HG02610 (cell line): Measurements from ENCODE around the gene ABRAXAS1.
"Not testable (repeated sequence)": the region's sequence is repeated elsewhere in the genome, so short reads cannot be mapped to it uniquely, and the experiment has no call there.

ENCODE experiments used
- ATAC-seq: cut with Tn5 transposase; IDR thresholded peaks from one replicate; pipeline ENCODE4 v1.9.1; 2021; ENCODE audit warnings: mild to moderate bottlenecking, moderate library complexity; ENCODE audit not compliant: unreplicated experiment

The ABRAXAS1 gene

GRCh38 chr4:83484500-83485461 lies at the start of gene ABRAXAS1:
ABRAXAS1 (minus strand) TSS chr4:83485100; CDS start chr4:83485072, 28 bp downstream.
- ATAC-seq, result peak; percentile 98

- no peak for ATAC-seq
Observed at GRCh38 chr4:83527671-83528070, 42.8 kb upstream of the ABRAXAS1 start.

DNA sequence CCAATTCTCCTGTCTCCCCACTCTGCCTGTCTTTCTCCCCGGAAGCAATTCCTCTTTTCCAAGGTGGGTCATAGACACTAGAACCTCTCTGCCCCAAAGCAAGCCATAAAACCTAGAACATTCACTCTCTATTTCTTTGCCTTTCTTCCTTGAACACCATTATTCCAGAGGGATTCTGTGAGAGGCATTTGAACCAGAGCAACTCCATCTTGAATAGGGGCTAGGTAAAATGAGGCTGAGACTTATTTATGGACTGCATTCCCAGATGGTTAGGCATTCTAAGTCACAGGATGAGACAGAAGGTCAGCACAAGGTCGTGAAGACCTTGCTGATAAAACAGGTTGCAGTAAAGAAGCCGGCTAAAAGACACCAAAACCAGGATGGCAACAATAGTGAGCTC lies 37.3 kb upstream of the ABRAXAS1 start:
- ATAC-seq, result no peak

DNA sequence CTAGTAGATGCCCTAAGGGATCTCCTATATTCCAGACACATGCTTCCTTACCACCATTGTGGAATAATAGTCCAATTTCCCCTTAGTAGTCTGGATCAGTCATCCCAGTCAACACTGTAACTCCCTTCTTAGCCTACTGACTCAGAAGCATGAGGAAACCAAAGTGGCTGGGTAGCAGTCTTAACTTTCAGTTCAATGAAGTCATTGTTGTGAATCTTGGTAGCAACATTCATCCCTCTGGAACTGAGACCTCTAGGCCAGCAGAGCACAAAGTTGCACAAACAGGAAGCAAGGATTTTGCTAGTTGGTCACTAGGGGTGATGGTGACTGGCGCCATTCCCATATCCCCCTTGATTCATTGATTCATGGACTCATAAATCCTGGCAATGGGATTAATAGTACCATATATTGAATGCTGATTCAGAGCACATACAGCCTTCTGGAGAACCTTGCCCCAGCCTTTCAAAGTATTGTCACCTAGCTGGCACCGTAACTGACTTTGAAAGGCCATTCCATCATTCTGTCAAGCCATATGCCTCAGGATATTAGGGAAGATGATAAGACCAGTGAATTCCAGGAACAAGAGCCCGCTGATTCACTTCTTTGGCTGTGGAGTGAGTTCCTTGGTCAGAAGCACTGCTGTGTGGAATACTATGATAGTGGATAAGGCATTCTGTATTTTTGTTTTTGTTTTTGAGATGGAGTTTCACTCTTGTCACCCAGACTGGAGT lies 31.3 kb upstream of the ABRAXAS1 start:
- ATAC-seq, result no peak

DNA sequence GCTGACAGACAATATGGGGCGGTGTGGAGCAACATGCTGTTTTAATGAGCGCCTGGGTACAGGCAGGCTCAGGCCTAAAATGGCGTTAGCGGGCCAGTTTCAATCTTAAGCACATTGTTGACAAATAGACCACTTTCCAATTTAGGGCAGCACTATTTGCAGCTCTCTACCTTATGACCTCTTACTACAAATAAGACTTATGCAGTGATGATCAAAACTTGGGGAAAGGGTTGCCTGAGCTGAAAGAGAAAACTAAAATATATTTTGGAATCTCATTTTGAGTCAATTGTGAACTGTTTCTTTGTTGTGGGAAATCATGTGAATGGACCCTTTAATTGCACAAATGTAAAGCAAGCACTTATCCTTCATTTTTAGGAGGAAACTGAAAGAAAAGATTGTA lies 25.5 kb upstream of the ABRAXAS1 start:
- ATAC-seq, result peak; percentile 68

DNA sequence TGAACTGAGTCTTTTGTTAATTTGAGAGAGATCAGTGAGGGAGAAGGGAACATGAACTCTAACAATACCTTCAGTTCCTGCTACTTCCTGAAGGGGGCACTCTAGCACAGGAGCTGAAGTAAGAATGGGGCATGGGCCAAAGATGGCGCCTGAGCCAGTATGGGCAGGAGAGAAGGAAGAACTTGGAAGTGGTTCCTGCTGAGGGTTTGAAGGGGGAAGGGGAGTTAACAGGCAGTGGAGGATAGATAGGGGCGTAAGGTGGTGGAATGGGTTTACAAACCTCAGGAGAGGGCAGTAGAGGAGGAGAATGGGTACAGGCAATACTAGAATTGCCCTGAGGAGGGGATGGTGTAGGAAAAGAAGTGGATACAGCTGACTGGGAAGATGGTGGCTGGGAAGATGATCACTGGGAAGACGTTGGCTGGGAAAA lies 24.3 kb upstream of the ABRAXAS1 start:
- peak; percentile 35 for ATAC-seq

DNA sequence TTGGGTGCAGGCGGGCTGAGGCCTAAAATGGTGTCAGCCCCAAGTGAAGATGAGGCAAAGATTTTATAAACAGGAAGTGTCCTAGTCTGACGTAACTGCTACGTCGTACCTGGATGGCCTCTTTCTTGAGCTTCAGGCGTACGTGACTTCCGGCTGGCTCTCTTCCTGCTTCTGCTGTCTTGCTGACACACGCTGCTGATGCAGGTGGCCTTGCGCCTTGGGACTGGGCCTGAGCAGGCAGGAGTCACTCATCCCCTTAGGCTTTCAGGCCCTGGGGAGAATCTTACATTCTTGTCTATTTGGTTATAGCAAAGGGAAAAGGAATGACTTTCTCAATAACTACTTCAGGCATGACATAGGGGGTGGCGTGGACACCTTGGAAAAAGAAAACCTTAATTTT lies 20.1 kb upstream of the ABRAXAS1 start:
- ATAC-seq, result no peak

- no peak for ATAC-seq
Observed at GRCh38 chr4:83504503-83504902, 19.6 kb upstream of the ABRAXAS1 start.

DNA sequence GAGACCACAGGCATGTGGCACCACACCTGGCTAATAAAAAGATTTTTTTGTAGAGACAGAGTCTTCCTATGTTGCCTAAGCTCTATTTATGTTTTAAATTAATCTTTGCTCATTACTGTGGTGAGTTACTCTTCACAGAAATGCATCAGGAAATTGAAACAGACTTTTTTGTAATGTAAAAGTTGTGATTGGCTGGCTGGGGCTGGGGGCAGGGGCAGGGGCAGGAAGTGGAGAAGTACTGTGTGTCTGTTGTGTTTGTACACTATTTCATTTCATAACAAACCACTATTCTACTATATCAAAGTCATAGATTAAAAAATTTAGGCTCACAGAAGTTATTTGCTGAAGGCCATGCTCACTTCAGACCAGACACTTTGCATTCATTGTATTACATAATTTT lies 19.1 kb upstream of the ABRAXAS1 start:
- ATAC-seq, result no peak

DNA sequence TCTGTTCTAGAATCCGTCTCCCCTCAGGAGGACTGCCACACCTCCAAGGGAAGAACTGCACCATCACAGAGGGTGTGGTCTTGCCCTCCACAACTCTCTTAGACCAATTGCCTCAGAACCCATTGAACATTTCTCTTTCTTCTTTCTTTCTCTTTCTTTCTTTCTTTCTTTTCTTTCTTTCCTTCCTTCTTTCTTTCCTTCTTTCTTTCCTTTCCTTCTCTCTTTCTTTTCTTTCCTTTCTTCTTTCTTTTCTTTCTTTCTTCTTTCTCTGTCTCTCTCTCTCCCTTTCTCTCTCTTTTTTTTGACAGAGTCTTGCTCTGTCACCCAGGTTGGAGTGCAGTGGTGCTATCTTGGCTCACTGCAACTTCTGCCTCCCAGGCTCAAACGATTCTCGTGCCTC lies 16.8 kb upstream of the ABRAXAS1 start:
- ATAC-seq, result not testable (repeated sequence)

- ATAC-seq, result no peak
Observed at GRCh38 chr4:83498187-83498586, 13.3 kb upstream of the ABRAXAS1 start.

- not testable (repeated sequence) for ATAC-seq
Observed at GRCh38 chr4:83496085-83496917, 11.4 kb upstream of the ABRAXAS1 start.

DNA sequence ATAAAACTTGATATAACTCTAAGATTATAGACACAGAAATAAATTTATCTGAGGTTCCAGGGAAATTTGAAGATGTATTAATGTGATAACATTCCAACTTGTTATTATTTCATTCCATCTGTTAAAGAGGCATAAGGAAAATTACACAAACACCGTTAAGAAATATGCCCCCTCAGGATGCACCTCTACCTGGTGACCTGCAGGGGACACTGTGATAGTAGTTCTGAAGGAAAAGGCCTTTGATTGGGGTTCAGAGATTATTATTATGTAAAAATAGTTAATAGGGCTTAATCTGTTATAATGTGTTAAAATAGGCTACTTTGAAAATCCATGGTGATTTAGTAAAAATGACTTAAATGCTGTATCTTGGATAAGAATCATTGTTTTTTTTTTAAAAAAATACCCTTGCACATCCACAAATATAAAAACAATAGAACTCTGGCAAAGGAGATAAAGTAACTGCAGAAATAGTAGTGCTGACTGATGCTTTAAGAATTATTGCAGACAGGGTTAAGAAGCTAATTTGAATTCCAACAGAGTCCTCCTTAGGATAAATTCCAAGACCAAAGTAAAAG lies 6.1 kb upstream of the ABRAXAS1 start:
- peak; percentile 84 for ATAC-seq

GRCh38 chr4:83489711-83490326 lies 4.9 kb upstream of the ABRAXAS1 start:
- no peak for ATAC-seq

DNA sequence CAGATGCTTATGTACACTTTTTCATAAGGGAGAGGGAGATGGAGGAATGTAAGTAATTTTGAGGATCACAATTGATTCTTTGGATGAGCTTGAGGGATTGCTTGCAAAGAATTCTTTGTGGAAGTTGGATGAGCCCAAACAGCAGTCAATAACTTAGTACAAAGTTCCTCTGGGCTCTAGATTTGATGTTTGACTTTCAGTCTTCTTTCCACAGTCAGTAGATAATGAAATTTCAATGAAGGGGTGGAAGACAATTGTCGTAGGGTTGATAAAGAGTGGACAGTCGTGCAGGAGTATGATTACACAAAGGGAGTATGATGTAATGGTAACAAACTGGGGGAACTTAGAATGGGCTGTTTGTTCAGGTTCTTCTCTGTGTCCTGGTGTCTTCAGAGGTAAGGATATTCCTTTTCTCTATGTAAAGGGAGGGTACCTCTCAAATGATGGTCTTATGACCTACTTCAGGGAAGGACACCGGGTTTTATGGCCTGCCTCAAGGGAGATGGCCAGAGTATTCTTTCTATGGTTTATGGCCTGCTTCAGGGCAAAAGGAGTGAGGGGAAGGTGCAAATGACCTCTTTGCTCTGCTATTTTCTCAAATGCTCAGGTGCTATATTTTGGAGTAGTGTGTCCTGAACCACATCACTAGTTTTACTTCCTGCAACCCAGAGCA lies 1.7 kb upstream of the ABRAXAS1 start:
- no peak for ATAC-seq

DNA sequence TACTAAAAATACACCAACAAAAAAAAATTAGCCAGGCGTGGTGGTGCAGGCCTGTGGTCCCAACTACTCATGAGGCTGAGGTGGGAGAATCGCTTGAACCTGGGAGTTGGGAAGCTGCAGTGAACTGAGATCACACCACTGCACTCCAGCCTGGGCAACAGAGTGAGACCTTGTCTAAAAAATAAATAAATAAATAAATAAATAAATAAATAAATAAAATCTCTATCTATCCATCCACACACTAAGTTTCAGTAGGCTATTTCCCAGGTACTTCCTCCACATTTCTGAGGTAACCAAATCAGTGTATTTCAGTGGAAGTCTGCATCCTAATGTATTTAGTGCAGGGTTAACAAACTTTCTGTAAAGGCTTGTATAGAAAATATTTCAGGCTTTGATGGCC lies 10.9 kb downstream of the ABRAXAS1 start:
- ATAC-seq, result no peak

DNA sequence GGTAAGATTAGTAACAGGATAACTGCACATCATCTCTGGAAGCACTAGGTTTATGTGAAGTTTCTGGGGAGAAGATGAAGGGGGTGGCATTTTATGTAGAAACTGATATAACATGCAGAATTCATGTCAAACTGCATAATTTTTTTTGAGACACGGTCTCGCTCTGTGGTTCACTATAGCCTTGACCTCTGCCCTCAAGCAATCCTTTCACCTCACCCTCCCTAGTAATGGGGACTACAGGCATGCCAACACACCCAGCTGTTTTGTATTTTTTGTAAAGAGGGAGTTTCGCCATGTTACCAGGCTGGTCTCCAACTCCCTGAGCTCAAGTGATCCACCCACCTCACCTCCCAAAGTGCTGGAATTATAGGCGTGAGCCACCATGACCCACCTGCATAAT lies 11.5 kb downstream of the ABRAXAS1 start:
- ATAC-seq, result no peak

- no peak for ATAC-seq
Observed at GRCh38 chr4:83456184-83456501, 28.8 kb downstream of the ABRAXAS1 start.

DNA sequence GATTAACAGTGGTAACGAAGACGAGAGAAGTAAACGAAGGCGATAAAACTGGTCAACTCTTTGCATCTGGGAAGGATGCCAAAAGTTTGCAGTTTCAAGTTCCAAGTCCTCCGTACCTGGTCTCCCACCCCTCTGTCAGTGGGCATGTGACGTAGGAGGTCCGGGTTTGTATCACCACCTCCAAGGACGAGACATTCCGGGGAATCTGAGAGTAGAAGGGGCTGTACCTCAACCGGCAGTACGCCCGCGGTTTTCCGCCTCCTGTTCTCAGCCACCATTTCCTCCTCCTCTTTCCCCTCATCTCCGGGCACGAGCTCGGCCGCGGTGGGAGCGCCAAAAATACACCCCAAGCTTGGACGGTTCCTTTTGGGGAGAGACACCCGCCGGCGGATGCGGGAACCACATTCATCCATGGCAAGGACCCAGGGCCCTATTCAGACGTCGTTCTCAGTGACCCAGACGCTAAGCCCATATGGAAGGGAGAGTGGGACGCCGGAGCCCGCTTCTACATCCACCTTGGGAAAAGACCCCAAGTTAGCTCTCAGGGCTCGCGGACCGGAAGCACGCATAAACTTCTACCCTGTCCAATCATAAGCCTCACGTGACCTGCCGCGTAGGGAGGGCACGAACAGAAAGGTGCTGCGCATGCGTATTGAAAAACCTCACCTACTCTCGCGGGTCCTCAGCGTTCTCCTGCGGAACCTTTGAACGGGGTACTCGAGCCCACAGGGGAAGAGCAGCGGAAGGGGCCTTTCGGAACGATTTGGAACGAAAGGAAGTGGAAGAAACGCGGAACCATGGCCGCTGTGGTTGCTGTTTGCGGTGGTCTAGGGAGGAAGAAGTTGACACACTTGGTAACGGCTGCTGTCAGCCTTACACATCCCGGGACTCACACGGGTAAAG lies 29.4 kb downstream of the ABRAXAS1 start, which contains the start of the genes HELQ and MRPS18C:
Gene HELQ (minus strand): TSS at position 543 of the 903 bp plus-strand sequence. CDS start 130 bp downstream, at position 413.
Gene MRPS18C (plus strand): TSS at position 778 of the 903 bp plus-strand sequence. CDS start 20 bp downstream, at position 798.
- ATAC-seq, result peak; percentile 93
